ENCODE results near the gene TNS3. TPM values are rescaled to one million over a fixed set of nuclear protein-coding genes. Genes with fewer than 3 reads are reported as not detected.

Gene TNS3
- 1 to 10 TPM; 1.4 to 1.5 TPM for total RNA-seq
- polyA plus RNA-seq: not detected

DNA sequence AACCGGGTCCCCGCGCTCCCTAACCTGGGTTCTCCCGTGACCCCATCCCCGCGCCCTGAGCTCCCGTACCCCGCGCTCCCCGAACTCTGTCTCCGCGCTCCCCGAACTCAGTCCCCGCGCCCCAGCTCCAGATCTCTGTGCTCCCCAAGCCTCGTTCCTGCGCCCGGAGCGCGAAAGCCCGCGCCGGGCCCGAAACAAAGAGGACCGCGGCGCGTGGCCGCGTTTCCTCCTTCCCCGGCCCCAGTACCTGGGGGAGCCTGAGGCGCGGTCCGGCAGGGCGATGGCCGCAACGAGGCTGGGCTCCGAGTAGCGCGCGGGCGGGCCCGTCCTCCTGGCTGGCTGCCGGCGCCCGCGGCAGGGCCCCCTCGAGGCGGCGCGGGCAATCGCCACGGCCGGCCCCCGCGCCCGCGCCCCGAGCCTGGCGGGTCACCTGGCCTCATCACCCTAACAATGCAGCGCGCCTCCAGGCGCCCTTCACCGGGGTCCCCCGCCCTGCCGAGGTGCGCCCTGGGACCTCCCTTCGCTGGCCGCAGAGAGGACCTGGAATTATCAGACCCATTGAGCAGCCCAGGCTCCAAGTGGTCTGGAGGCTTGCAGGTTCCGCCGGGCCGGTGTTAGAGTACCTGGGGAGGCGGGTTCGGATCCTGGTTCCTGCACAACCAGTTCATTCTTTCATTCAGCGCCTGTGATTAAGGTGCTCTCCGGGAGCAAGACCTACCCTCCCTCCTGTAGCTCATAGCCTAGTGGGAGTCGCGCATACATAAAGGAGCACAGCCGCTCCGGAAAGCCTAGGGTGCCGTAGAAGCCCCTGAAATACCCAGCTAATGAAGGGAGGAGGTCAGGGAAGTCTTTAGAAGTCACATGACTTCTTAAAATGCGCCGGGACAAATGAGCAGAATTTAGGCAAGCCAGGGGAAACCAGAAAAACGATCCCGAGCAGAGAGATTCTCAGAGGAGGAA, at the start of gene TNS3:
Gene TNS3, minus strand, starts transcription at position 308 of the 960 bp plus-strand sequence. CDS start 142,475 bp downstream, outside the sequence.
- H3K36me3 ChIP-seq (ENCODE audit: insufficient read depth, low read length): no peaks in the 10 kb centered on the region
- no peaks in the 10 kb centered on the region for H3K36me3 Mint-ChIP-seq
- H3K9me3 ChIP-seq (ENCODE audit: low read length): no peaks in the 10 kb centered on the region
- CTCF ChIA-PET: no interaction called here
- H3K27me3 ChIP-seq (ENCODE audit: insufficient read depth, low read length, poor library complexity, severe bottlenecking): no peaks in the 10 kb centered on the region
- peaks cover 18 to 25% of the 10 kb centered on the region in 2 donors for H3K27me3 Mint-ChIP-seq
- no peak within 1 kb of the TSS for H3K4me3 Mint-ChIP-seq
- DNase-seq: no peak
- no peak within 1 kb of the TSS for H3K4me3 ChIP-seq (ENCODE audit: low read length)
- no peaks in the 10 kb centered on the region for H3K4me1 Mint-ChIP-seq
- H3K27ac ChIP-seq (ENCODE audit: low read depth, low read length): no peak within 1 kb of the TSS
- no peaks in the 10 kb centered on the region for H3K4me1 ChIP-seq (ENCODE audit: insufficient read depth, low read length)
- POLR2A ChIA-PET: no interaction called here
- peaks cover 0 to 7% (median 4%) of the 10 kb centered on the region in 5 donors for H3K9me3 Mint-ChIP-seq
- no peak within 1 kb of the TSS for H3K27ac Mint-ChIP-seq

GRCh38 chr7:47631711-47632110, 49.8 kb upstream of the TNS3 start:
- no peaks in the 10 kb centered on the region for H3K36me3 Mint-ChIP-seq
- DNase-seq: no peak
- H3K27ac Mint-ChIP-seq: no peak overlapping the region
- no peak overlapping the region for H3K4me3 Mint-ChIP-seq
- peaks cover 0 to 5% (median 0%) of the 10 kb centered on the region in 5 donors for H3K9me3 Mint-ChIP-seq
- H3K27me3 Mint-ChIP-seq: no peaks in the 10 kb centered on the region
- CTCF ChIA-PET: no interaction called here
- POLR2A ChIA-PET: no interaction called here
- H3K9me3 ChIP-seq (ENCODE audit: low read length): no peaks in the 10 kb centered on the region
- no peaks in the 10 kb centered on the region for H3K4me1 Mint-ChIP-seq
- H3K4me3 ChIP-seq (ENCODE audit: low read length): no peak overlapping the region
- no peaks in the 10 kb centered on the region for H3K27me3 ChIP-seq (ENCODE audit: insufficient read depth, low read length, poor library complexity, severe bottlenecking)
- no peak overlapping the region for H3K27ac ChIP-seq (ENCODE audit: low read depth, low read length)
- no peaks in the 10 kb centered on the region for H3K4me1 ChIP-seq (ENCODE audit: insufficient read depth, low read length)
- no peaks in the 10 kb centered on the region for H3K36me3 ChIP-seq (ENCODE audit: insufficient read depth, low read length)

- no peak overlapping the region for H3K4me3 ChIP-seq (ENCODE audit: low read length)
- H3K9me3 Mint-ChIP-seq: peaks cover 0 to 4% (median under 1%) of the 10 kb centered on the region in 5 donors
- H3K4me1 Mint-ChIP-seq: no peaks in the 10 kb centered on the region
- no peaks in the 10 kb centered on the region for H3K4me1 ChIP-seq (ENCODE audit: insufficient read depth, low read length)
- H3K27me3 ChIP-seq (ENCODE audit: insufficient read depth, low read length, poor library complexity, severe bottlenecking): no peaks in the 10 kb centered on the region
- no peaks in the 10 kb centered on the region for H3K36me3 ChIP-seq (ENCODE audit: insufficient read depth, low read length)
- no peak overlapping the region for H3K4me3 Mint-ChIP-seq
- no peak overlapping the region for H3K27ac Mint-ChIP-seq
- H3K27me3 Mint-ChIP-seq: no peaks in the 10 kb centered on the region
- H3K36me3 Mint-ChIP-seq: no peaks in the 10 kb centered on the region
- DNase-seq: no peak
- no peak overlapping the region for H3K27ac ChIP-seq (ENCODE audit: low read depth, low read length)
- ChIA-PET CTCF (no interaction called here), POLR2A (no interaction called here)
- H3K9me3 ChIP-seq (ENCODE audit: low read length): no peaks in the 10 kb centered on the region
Measured at GRCh38 chr7:47627580-47628283, 45.8 kb upstream of the TNS3 start.

GRCh38 chr7:47625861-47626715, 44.2 kb upstream of the TNS3 start:
- Histone ChIP-seq H3K4me3 (ENCODE audit: low read length) (no peak overlapping the region), H3K9me3 (ENCODE audit: low read length) (no peaks in the 10 kb centered on the region), H3K27ac (ENCODE audit: low read depth, low read length) (no peak overlapping the region), H3K4me1 (ENCODE audit: insufficient read depth, low read length) (no peaks in the 10 kb centered on the region), H3K27me3 (ENCODE audit: insufficient read depth, low read length, poor library complexity, severe bottlenecking) (no peaks in the 10 kb centered on the region), H3K36me3 (ENCODE audit: insufficient read depth, low read length) (no peaks in the 10 kb centered on the region)
- H3K9me3 Mint-ChIP-seq: peaks cover 0 to 4% (median 0%) of the 10 kb centered on the region in 5 donors
- H3K36me3 Mint-ChIP-seq: no peaks in the 10 kb centered on the region
- H3K4me1 Mint-ChIP-seq: no peaks in the 10 kb centered on the region
- ChIA-PET POLR2A (no interaction called here), CTCF (no interaction called here)
- H3K27ac Mint-ChIP-seq: no peak overlapping the region
- H3K27me3 Mint-ChIP-seq: peaks cover 0 to 2% of the 10 kb centered on the region in 2 donors
- DNase-seq: no peak
- H3K4me3 Mint-ChIP-seq: no peak overlapping the region

DNA sequence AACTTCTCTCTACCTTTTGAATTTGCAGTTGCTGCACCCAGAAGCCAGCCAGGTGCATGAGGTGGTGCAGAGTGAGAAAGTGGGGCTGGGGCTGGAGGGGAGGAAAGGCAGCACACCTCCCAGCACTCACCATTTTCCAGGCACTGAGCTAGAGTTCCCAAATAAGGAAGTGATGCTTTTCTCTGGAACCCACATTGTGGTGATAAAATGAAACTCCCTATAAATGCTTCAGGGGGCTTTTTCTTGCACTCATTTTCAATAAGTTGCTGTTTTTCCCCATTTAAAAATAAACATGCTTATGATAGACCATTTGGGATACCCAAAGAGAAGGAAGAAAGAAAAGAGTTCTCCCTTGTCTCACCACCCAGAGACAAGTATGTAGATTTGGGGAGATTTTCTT, 42.8 kb upstream of the TNS3 start:
- Histone ChIP-seq H3K27ac (ENCODE audit: low read depth, low read length) (no peak overlapping the region), H3K4me3 (ENCODE audit: low read length) (no peak overlapping the region), H3K27me3 (ENCODE audit: insufficient read depth, low read length, poor library complexity, severe bottlenecking) (no peaks in the 10 kb centered on the region), H3K36me3 (ENCODE audit: insufficient read depth, low read length) (no peaks in the 10 kb centered on the region), H3K9me3 (ENCODE audit: low read length) (no peaks in the 10 kb centered on the region), H3K4me1 (ENCODE audit: insufficient read depth, low read length) (no peaks in the 10 kb centered on the region)
- no peaks in the 10 kb centered on the region for H3K36me3 Mint-ChIP-seq
- ChIA-PET POLR2A (no interaction called here), CTCF (no interaction called here)
- H3K4me3 Mint-ChIP-seq: no peak overlapping the region
- H3K9me3 Mint-ChIP-seq: peaks cover 0 to 4% (median 0%) of the 10 kb centered on the region in 5 donors
- no peaks in the 10 kb centered on the region for H3K4me1 Mint-ChIP-seq
- no peak overlapping the region for H3K27ac Mint-ChIP-seq
- no peak for DNase-seq
- H3K27me3 Mint-ChIP-seq: peaks cover 0 to 2% of the 10 kb centered on the region in 2 donors

DNA sequence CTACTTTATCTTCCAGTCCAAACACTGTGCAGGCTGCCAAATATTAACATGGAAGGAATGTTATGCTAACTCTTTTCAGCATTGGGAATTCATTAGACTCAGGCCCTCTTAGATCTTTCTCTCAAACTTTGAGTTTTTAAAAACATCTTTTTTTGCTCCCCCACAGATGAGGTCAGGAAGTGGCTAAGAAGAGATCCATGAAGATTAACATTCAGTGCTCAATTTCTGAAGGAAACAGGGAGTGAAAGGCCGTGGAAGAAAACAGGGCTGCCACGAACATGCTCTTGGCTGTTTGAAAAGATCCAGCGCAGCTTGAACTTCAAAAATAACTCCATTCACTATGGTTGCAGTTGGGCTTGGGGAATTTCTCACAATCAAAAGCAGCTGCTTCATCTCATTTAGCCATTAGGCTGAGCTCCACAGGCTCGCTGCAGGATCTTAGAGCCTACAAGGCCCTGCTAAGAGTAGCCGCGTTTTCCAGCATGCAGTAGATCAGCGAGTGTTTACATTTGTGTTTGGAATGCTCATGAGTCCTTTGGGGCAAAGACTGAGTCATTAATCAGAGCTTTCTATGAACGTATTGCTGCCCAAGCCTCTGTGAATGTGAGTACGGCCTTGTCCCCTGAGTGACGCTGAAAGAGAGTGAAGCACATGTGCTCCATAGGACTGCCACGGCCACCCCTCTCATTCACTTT, 41.2 kb upstream of the TNS3 start:
- Histone ChIP-seq H3K4me3 (ENCODE audit: low read length) (no peak overlapping the region), H3K4me1 (ENCODE audit: insufficient read depth, low read length) (no peaks in the 10 kb centered on the region), H3K36me3 (ENCODE audit: insufficient read depth, low read length) (no peaks in the 10 kb centered on the region), H3K27me3 (ENCODE audit: insufficient read depth, low read length, poor library complexity, severe bottlenecking) (no peaks in the 10 kb centered on the region), H3K27ac (ENCODE audit: low read depth, low read length) (no peak overlapping the region), H3K9me3 (ENCODE audit: low read length) (no peaks in the 10 kb centered on the region)
- no peak for DNase-seq
- H3K9me3 Mint-ChIP-seq: peaks cover 0 to 4% (median 0%) of the 10 kb centered on the region in 5 donors
- H3K4me1 Mint-ChIP-seq: no peaks in the 10 kb centered on the region
- H3K4me3 Mint-ChIP-seq: no peak overlapping the region
- H3K36me3 Mint-ChIP-seq: no peaks in the 10 kb centered on the region
- ChIA-PET POLR2A (no interaction called here), CTCF (no interaction called here)
- H3K27ac Mint-ChIP-seq: no peak overlapping the region
- peaks cover 0 to 2% of the 10 kb centered on the region in 2 donors for H3K27me3 Mint-ChIP-seq

DNA sequence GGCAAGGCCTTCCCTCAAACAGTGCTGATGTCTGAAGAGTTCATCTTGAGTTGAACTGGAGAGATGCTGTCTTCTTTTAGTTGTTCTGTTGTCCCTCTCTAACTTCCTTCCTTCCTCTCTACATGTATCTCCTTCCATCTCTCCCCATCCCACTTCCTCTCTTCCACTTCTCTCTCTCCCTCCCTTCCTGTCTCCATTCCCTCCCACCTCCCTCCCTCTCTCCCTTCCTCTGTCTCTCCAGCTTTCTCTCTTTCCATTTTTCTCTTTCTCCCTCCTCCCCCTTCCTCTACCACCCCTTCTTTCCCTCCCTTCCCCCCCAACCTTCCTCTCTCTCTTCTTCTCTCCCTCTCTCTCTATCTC, 40.7 kb upstream of the TNS3 start:
- no peak overlapping the region for H3K27ac ChIP-seq (ENCODE audit: low read depth, low read length)
- no peaks in the 10 kb centered on the region for H3K36me3 Mint-ChIP-seq
- no peaks in the 10 kb centered on the region for H3K9me3 ChIP-seq (ENCODE audit: low read length)
- DNase-seq: no peak
- no peaks in the 10 kb centered on the region for H3K27me3 ChIP-seq (ENCODE audit: insufficient read depth, low read length, poor library complexity, severe bottlenecking)
- H3K36me3 ChIP-seq (ENCODE audit: insufficient read depth, low read length): no peaks in the 10 kb centered on the region
- H3K9me3 Mint-ChIP-seq: peaks cover 0 to 4% (median 0%) of the 10 kb centered on the region in 5 donors
- H3K4me1 ChIP-seq (ENCODE audit: insufficient read depth, low read length): no peaks in the 10 kb centered on the region
- no peaks in the 10 kb centered on the region for H3K4me1 Mint-ChIP-seq
- H3K4me3 Mint-ChIP-seq: no peak overlapping the region
- no peak overlapping the region for H3K4me3 ChIP-seq (ENCODE audit: low read length)
- no peak overlapping the region for H3K27ac Mint-ChIP-seq
- H3K27me3 Mint-ChIP-seq: peaks cover 0 to 2% of the 10 kb centered on the region in 2 donors
- ChIA-PET CTCF (no interaction called here), POLR2A (no interaction called here)

Data from CD8-positive, alpha-beta memory T cell (primary cell).